Activated CD4-positive, alpha-beta T cell treated with anti-CD3 and anti-CD28 coated beads for 36 hours (primary cell): ENCODE results near the gene ARG1. TPM values are rescaled to one million over a fixed set of nuclear protein-coding genes. Genes with fewer than 3 reads are reported as not detected.

Experiments
- ATAC-seq: fragments of 200-7000 bp; cut with Tn5 transposase; one replicate; pipeline ENCODE4 v1.10.0; 2021; ENCODE audit warnings: mild to moderate bottlenecking, moderate library complexity
- CTCF ChIA-PET: fragments of 350-600 bp; sonication (Branson Sonifier 250); formaldehyde crosslinking; loops from one replicate; lab custom pipeline; 2021; ENCODE audit warnings: antibody characterized with exemption; lab: Charles Lee
- POLR2A ChIA-PET: fragments of 350-600 bp; sonication (Branson Sonifier 250); formaldehyde crosslinking; loops from one replicate; lab custom pipeline; 2021; ENCODE audit warnings: antibody characterized with exemption, inconsistent platforms; lab: Charles Lee
- DNase-seq: peaks from one replicate; pipeline ENCODE4 v3.0.0-alpha.2; 2020
- H3K27ac Mint-ChIP-seq: one replicate; pipeline ENCODE4 v1.8.0; 2021; ENCODE audit warnings: mixed read lengths
- H3K27me3 Mint-ChIP-seq: one replicate; pipeline ENCODE4 v1.8.0; 2021; ENCODE audit warnings: mixed read lengths
- H3K36me3 Mint-ChIP-seq: one replicate; pipeline ENCODE4 v1.8.0; 2021; ENCODE audit warnings: low read depth, mixed read lengths
- H3K4me1 Mint-ChIP-seq: one replicate; pipeline ENCODE4 v1.8.0; 2021; ENCODE audit warnings: mixed read lengths
- H3K4me3 Mint-ChIP-seq: one replicate; pipeline ENCODE4 v1.8.0; 2021; ENCODE audit warnings: mild to moderate bottlenecking, moderate library complexity, mixed read lengths
- H3K9me3 Mint-ChIP-seq: one replicate; pipeline ENCODE4 v1.8.0; 2021; ENCODE audit warnings: low read depth, mixed read lengths
- intact Hi-C, 2 experiments: fragments of 100-400 bp; cut with DNase I in 1 of 2; cut with micrococcal nuclease in 1 of 2; formaldehyde crosslinking; loops; one replicate each; pipeline versions ENCODE4 v1.14.2 to v1.15.1; 2022 to 2024; cut with DNase I, micrococcal nuclease
- total RNA-seq, 2 experiments: library from RNA; stranded (reverse); gene quantifications; one replicate each; pipeline ENCODE4 v1.2.3, GENCODE V29; 2021

Gene ARG1
- total RNA-seq, 2 experiments from 2014 or later, result not detected

DNA sequence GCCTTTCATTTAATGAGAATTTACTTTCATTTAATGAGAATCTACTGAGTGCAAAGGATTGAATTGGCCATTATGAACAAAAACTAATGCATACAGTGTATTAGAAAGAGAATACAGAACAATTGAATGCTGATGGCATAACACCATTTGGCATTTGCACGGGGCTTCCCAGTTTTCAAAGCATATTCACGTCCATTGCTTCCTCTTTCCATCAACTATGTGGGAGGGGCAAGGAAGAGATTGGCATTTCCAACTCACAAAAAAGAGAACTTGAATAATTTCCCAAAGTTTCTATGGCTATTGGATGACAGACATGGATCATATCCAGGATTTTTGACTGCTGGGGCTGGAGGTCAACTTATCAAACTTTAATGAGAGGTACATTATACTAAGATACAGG lies 23.2 kb upstream of the ARG1 start:
- Mint-ChIP-seq H3K27ac (no peak overlapping the region), H3K4me3 (no peak overlapping the region), H3K9me3 (no peaks in the 10 kb centered on the region), H3K4me1 (no peaks in the 10 kb centered on the region), H3K36me3 (no peaks in the 10 kb centered on the region), H3K27me3 (peaks cover 3% of the 10 kb centered on the region)
- ChIA-PET POLR2A (interaction anchor here (0.6 kb wide), 1 partner anchor 1082 kb away, joined by 3 read pairs; no protein-coding TSS in a partner anchor), CTCF (no interaction called here)
- intact Hi-C loops, result no loop called here
- DNase-seq, result no peak
- ATAC-seq, result no peak

DNA sequence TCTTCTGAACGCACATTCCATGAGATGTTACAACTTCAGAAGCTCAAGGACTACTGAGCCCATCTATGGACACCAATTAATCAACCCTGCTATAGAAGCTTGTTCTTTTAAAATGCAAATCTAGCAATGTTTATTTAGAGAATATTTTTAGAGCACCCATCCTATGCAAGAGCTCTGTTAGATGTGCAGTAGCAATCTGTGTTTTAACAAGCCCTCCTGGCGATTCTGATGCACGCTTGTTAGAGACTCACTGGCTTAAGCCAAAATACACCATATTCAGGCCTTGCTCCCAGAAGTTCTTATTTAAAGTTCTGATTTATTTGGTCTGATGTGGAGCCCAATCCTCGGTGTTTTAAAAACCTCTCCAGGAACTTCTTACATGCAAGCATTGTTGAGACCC lies 21.1 kb upstream of the ARG1 start:
- no peak for ATAC-seq
- intact Hi-C loops, result no loop called here
- no peaks in the 10 kb centered on the region for H3K4me1 Mint-ChIP-seq

DNA sequence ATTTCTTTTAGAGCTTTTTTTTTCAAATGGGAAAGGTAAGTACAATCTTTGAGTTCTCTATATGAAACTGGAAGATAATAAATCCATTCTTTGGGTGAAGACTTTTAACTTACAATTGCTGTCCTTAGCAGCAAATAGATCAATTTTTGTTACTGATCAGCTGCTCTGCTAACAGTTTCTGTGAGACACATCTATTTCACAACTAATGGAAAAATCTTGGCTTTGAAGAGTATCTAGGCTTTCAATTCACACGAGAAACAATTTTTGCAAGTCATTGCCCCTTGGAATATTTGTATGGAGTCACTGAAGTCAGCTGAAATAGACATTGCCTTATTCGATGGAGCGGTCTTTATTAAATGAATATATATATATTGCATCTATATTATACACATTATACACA lies 20.5 kb upstream of the ARG1 start:
- DNase-seq (no peak), ATAC-seq (no peak)
- H3K4me3 Mint-ChIP-seq, result no peak overlapping the region
- H3K27ac Mint-ChIP-seq, result no peak overlapping the region
- peaks cover 3% of the 10 kb centered on the region for H3K27me3 Mint-ChIP-seq
- POLR2A ChIA-PET, result no interaction called here
- no peaks in the 10 kb centered on the region for H3K4me1 Mint-ChIP-seq
- no peaks in the 10 kb centered on the region for H3K9me3 Mint-ChIP-seq
- no peaks in the 10 kb centered on the region for H3K36me3 Mint-ChIP-seq
- CTCF ChIA-PET, result interaction anchor here (0.8 to 1.3 kb wide), 2 partner anchors 9 to 10 kb away, joined by 3 read pairs; no protein-coding TSS in a partner anchor
- intact Hi-C loops, result no loop called here

More for the DNA sequence above, 21.1 kb upstream of the ARG1 start:
- Mint-ChIP-seq H3K4me3 (no peak overlapping the region), H3K27ac (no peak overlapping the region), H3K36me3 (no peaks in the 10 kb centered on the region), H3K9me3 (no peaks in the 10 kb centered on the region), H3K27me3 (peaks cover 3% of the 10 kb centered on the region)
- ChIA-PET POLR2A (no interaction called here), CTCF (interaction anchor here (1.3 kb wide), 1 partner anchor 9 kb away, joined by 3 read pairs; no protein-coding TSS in a partner anchor)
- DNase-seq, result no peak

DNA sequence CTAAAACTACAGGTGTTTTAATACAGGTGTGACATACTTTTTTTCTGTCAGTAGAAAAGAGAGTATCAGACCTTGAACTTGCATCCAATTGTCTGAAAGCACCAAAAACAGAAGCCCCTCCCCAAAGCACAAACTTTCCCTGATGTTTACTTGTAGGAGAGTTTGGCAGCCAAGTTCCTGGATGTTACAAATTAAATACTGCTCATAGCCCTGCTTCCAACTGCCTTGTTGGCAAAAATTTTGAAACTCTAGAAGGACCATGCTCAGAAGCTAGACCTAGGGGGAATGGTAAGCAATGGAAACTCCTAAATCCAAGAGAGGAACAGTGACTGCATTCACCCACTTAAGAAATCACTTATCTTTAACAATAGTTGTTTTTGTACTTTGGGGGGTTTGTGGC lies 17.0 kb upstream of the ARG1 start:
- Mint-ChIP-seq H3K27ac (no peak overlapping the region), H3K9me3 (no peaks in the 10 kb centered on the region), H3K36me3 (no peaks in the 10 kb centered on the region), H3K4me3 (no peak overlapping the region), H3K27me3 (peaks cover 3% of the 10 kb centered on the region), H3K4me1 (no peaks in the 10 kb centered on the region)
- ATAC-seq, result no peak
- DNase-seq, result no peak
- POLR2A ChIA-PET, result no interaction called here
- CTCF ChIA-PET, result no interaction called here
- intact Hi-C loops, result no loop called here

DNA sequence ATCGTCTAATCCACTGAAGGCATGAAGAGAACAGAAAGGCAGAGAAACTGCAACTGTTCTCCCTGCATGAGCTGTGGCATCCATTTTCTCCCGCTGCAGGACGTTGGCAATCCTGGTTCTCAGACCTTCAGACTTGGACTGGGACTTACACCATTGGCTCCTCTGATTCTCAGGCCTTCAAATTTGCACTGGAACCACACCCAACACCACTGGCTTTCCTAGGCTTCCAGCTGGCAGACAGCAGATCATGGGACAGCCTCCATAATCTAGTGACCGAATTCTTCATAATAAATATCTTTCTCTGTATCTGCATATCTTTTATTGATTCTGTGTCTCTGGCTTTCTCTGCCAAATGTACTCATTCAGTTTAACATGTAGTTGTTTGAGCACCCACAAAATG lies 14.1 kb upstream of the ARG1 start:
- Mint-ChIP-seq H3K27me3 (no peaks in the 10 kb centered on the region), H3K27ac (no peak overlapping the region), H3K9me3 (no peaks in the 10 kb centered on the region), H3K4me3 (no peak overlapping the region), H3K36me3 (no peaks in the 10 kb centered on the region), H3K4me1 (no peaks in the 10 kb centered on the region)
- POLR2A ChIA-PET, result no interaction called here
- ATAC-seq (no peak), DNase-seq (no peak)
- intact Hi-C loops, result no loop called here
- CTCF ChIA-PET, result interaction anchor here (1.8 kb wide), 1 partner anchor 11 kb away, joined by 7 read pairs; no protein-coding TSS in a partner anchor

DNA sequence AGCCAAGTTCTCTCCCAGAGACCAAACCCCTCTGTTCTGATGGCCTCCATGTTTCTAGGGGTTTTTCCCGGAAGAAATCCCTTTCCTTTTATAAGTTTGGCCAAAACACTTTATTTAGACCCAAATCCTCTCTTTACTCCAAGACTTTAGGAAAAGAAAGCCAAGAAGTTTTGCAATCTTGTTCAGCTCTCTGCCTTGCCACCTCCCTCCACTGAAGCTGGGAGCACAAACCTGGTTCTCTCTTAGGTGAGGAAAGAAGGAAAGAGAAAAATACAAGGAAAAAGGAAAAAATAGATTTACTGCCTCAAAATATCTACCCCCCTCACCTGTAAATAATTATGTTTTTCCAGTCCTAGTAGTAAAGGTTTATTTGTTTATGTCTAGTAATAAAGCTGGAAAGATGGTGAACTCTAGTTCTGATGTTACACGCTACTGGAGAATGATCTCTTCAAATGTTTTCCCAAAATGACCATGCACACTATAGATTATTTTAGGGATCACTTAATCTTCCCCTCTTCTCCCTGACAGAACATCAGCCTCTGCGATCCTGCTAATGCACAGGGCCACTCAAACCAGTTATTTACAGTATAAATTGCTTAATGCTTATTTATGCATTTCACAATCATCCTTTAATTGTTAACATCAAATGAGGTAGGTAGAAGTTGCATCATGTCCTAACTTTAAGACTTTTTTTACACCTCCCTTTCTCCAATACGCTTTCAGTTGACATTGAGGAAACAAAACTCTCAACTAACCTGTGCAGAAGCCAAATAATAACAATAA lies 10.9 kb upstream of the ARG1 start:
- no peak overlapping the region for H3K4me3 Mint-ChIP-seq
- intact Hi-C loops, result no loop called here

DNA sequence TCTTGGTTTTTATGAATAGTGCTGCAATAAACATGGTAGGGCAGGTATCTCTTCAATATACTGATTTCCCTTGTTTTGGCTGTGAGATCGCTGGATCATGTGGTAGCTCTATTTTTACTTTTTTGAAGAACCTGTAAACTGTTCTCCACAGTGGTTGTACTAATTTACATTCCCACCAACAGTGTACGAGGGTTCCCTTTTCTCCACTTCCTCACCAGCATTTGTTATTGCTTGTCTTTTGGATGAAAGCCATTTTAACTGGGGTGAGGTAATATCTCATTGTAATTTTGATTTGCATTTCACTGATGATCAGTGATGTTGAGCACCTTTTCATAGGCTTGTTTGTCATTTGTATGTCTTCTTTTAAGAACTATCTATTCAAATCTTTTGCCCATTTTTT lies 8.0 kb upstream of the ARG1 start:
- ChIA-PET CTCF (interaction anchor here (0.6 to 1.5 kb wide), 4 partner anchors 10 to 1043 kb away, joined by 3 to 5 read pairs (median 4); no protein-coding TSS in a partner anchor), POLR2A (no interaction called here)
- no peak overlapping the region for H3K27ac Mint-ChIP-seq
- H3K36me3 Mint-ChIP-seq, result no peaks in the 10 kb centered on the region
- ATAC-seq (no peak), DNase-seq (no peak)
- H3K27me3 Mint-ChIP-seq, result no peaks in the 10 kb centered on the region
- H3K4me1 Mint-ChIP-seq, result peaks cover 7% of the 10 kb centered on the region
- intact Hi-C loops, result no loop called here
- no peak overlapping the region for H3K4me3 Mint-ChIP-seq
- H3K9me3 Mint-ChIP-seq, result no peaks in the 10 kb centered on the region

More for the DNA sequence above, 10.9 kb upstream of the ARG1 start:
- Mint-ChIP-seq H3K36me3 (no peaks in the 10 kb centered on the region), H3K4me1 (no peaks in the 10 kb centered on the region), H3K9me3 (no peaks in the 10 kb centered on the region), H3K27ac (no peak overlapping the region), H3K27me3 (no peaks in the 10 kb centered on the region)
- CTCF ChIA-PET, result interaction anchor here (0.7 to 1.3 kb wide), 2 partner anchors 9 to 379 kb away, joined by 3 to 5 read pairs; no protein-coding TSS in a partner anchor
- ATAC-seq, result no peak
- POLR2A ChIA-PET, result no interaction called here
- DNase-seq, result no peak

DNA sequence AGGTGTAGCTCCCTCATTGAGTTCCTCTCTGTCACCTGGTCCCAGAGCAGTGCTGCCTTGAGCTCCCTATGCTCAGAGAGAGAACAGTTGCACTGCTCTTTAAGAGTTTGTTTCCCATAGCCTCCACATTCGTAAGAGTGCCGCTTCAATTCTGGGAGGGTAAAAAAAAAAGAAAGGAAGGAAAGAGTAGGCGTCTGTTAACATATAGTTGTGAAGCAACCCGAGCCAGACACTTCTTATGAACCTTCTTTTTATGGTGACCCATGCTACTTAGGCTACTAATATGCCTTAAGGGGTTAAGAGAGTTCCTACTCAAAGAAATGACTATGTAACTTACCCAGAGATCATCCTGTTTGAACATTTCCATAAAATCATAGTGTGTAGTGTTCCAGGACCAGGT lies 4.3 kb upstream of the ARG1 start:
- H3K4me3 Mint-ChIP-seq, result no peak overlapping the region

DNA sequence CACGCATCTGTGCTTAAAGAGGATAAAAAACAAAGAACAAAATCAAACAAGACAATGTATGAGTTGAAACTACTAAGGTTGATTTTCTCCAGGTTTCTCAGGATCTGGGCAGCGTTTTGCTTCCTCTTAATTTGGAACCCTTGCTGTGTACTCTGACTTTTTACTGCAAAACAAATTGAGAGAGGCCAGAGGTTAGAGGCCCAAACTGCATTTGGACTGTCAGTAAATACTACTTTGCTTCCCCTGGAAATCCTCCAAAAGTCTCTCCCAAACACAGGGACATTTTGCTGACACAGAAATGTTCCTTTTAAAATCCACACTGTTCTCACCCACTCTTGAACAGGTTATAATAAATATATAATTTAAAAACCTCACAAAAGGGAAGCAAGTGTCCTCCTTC lies 1.1 kb downstream of the ARG1 start:
- ChIA-PET POLR2A (no interaction called here), CTCF (interaction anchor here (1.0 kb wide), 1 partner anchor 54 kb away, joined by 4 read pairs; the partner anchor contains the start of gene MED23)
- DNase-seq (no peak), ATAC-seq (no peak)
- peaks cover 13% of the 10 kb centered on the region for H3K36me3 Mint-ChIP-seq
- intact Hi-C loops, result no loop called here
- H3K27ac Mint-ChIP-seq, result no peak overlapping the region
- H3K9me3 Mint-ChIP-seq, result no peaks in the 10 kb centered on the region
- H3K27me3 Mint-ChIP-seq, result no peaks in the 10 kb centered on the region
- no peak overlapping the region for H3K4me3 Mint-ChIP-seq
- peaks cover under 1% of the 10 kb centered on the region for H3K4me1 Mint-ChIP-seq

More for the DNA sequence above, 4.3 kb upstream of the ARG1 start:
- ChIA-PET CTCF (interaction anchor here (0.7 kb wide), 1 partner anchor 71 kb away, joined by 3 read pairs; no protein-coding TSS in a partner anchor), POLR2A (no interaction called here)
- DNase-seq (no peak), ATAC-seq (no peak)
- H3K4me1 Mint-ChIP-seq, result peaks cover 7% of the 10 kb centered on the region
- intact Hi-C loops, result no loop called here
- H3K9me3 Mint-ChIP-seq, result no peaks in the 10 kb centered on the region
- peaks cover 8% of the 10 kb centered on the region for H3K36me3 Mint-ChIP-seq
- H3K27ac Mint-ChIP-seq, result no peak overlapping the region
- H3K27me3 Mint-ChIP-seq, result no peaks in the 10 kb centered on the region

DNA sequence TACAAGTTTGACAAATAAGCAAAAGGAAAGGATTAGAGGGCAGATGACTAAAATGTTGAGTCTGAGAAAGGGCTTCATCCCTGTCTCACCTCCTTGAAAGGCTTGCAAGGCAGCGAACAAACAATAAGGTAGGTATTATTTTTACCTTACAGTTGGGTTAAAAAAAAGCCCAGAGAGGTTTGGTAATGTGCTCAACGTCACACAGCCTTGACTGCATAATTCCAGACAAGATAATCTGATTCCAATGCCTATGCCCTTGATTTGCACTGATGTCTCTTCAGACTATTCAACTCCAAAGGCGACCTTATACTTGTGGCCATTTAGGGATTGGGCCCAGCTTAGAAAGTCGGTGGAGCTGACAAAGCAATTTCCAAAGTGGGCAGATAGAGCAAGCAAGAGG lies 1.7 kb downstream of the ARG1 start:
- intact Hi-C loops, result no loop called here
- Mint-ChIP-seq H3K9me3 (no peaks in the 10 kb centered on the region), H3K36me3 (peaks cover 13% of the 10 kb centered on the region), H3K27me3 (no peaks in the 10 kb centered on the region), H3K4me3 (no peak overlapping the region), H3K27ac (no peak overlapping the region), H3K4me1 (no peaks in the 10 kb centered on the region)
- DNase-seq, result no peak
- ChIA-PET CTCF (interaction anchor here (1.3 kb wide), 1 partner anchor 10 kb away, joined by 5 read pairs; no protein-coding TSS in a partner anchor), POLR2A (no interaction called here)
- ATAC-seq, result no peak

DNA sequence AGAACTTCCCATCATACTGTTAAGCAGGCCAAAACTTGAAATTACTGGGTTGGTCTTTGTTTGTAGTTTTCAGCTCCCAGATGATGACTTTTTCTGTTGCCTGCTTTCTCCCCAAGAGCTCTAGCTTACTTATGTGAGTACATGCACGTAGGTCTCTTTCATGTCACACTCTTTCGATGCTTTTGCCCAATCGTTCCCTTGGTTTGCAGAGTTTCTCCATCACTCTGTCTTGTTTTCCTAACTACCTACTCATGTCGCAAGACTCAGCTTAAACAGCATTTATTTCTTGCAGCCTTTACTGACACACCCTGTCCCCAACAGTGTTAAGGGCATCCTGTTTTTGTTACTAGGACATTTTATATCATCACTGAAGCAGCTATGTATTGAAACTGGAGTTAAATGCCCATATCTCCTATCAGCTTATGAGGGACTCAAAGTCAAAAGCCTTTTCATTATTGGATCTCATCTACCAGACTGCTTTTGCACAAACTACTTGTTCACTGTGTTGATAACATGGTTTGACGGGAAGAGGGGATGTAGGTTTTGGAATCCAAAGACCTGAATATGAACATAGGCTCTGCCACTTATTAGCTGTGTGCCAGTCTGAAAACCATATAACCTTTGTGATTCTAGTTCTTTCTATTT lies 2.9 kb downstream of the ARG1 start:
- ATAC-seq (no peak), DNase-seq (no peak)
- Mint-ChIP-seq H3K9me3 (no peaks in the 10 kb centered on the region), H3K27ac (no peak overlapping the region), H3K4me3 (no peak overlapping the region), H3K36me3 (peaks cover 18% of the 10 kb centered on the region), H3K4me1 (no peaks in the 10 kb centered on the region), H3K27me3 (no peaks in the 10 kb centered on the region)
- POLR2A ChIA-PET, result no interaction called here
- intact Hi-C loops, result no loop called here
- CTCF ChIA-PET, result interaction anchor here (0.9 to 1.3 kb wide), 2 partner anchors 11 to 30 kb away, joined by 3 to 5 read pairs; no protein-coding TSS in a partner anchor
